Caco-2 (cell line): ENCODE data around the gene PBLD. TPM values are rescaled to one million over a fixed set of nuclear protein-coding genes. Genes with fewer than 3 reads are reported as not detected.
"Not testable (repeated sequence)": the region's sequence is repeated elsewhere in the genome, so short reads cannot be mapped to it uniquely, and the experiment has no call there.

Source experiments
- BruUV-seq: library from RNA; stranded (reverse); fragments of 400-500 nt; replicated peaks from 2 replicates; lab custom pipeline; 2021; lab: Mats Ljungman, UMichigan
- CTCF ChIA-PET: fragments of 300-600 bp; sonication (Branson Sonifier 250); formaldehyde crosslinking; loops from one replicate; lab custom pipeline; 2022; ENCODE audit warnings: antibody characterized with exemption; lab: Charles Lee
- POLR2A ChIA-PET: fragments of 300-600 bp; sonication (Branson Sonifier 250); formaldehyde crosslinking; loops from one replicate; lab custom pipeline; 2022; ENCODE audit warnings: antibody characterized with exemption; lab: Charles Lee
- DNase-seq, 2 experiments: peaks; one replicate each; pipeline versions ENCODE4 v3.0.0 to v3.0.0-alpha.2; 2020 to 2022
- H3K27me3 ChIP-seq: replicated peaks from 2 replicates; pipeline ENCODE4 v1.6.0; 2011; ENCODE audit warnings: low read length; ENCODE audit not compliant: control insufficient read depth, insufficient read depth
- H3K36me3 ChIP-seq: 2 replicates; pipeline ENCODE4 v1.5.1; 2011; ENCODE audit warnings: low read length; ENCODE audit not compliant: control insufficient read depth, insufficient read depth
- H3K4me1 ChIP-seq: fragments of 250-450 bp; sonication (Bioruptor Pico); 2 replicates; pipeline ENCODE4 v1.5.1; 2020; ENCODE audit warnings: mild to moderate bottlenecking
- H3K4me3 ChIP-seq: 2 replicates; pipeline ENCODE4 v1.5.1; 2011; ENCODE audit warnings: low read depth, mild to moderate bottlenecking, control low read depth, low read length
- H3K9me3 ChIP-seq: fragments of 250-450 bp; sonication (Bioruptor Pico); 2 replicates; pipeline ENCODE4 v1.5.1; 2020; ENCODE audit warnings: mild to moderate bottlenecking, moderate library complexity
- H3K27ac Mint-ChIP-seq: one replicate; pipeline ENCODE4 v1.8.0; 2022; ENCODE audit warnings: mixed read lengths; ENCODE audit not compliant: unreplicated experiment
- H3K27me3 Mint-ChIP-seq: one replicate; pipeline ENCODE4 v1.8.0; 2022; ENCODE audit warnings: mixed read lengths; ENCODE audit not compliant: insufficient read depth, unreplicated experiment
- H3K36me3 Mint-ChIP-seq: one replicate; pipeline ENCODE4 v1.8.0; 2022; ENCODE audit warnings: mild to moderate bottlenecking, mixed read lengths; ENCODE audit not compliant: insufficient read depth, unreplicated experiment
- H3K4me1 Mint-ChIP-seq: one replicate; pipeline ENCODE4 v1.8.0; 2022; ENCODE audit warnings: low read depth, mixed read lengths; ENCODE audit not compliant: unreplicated experiment
- H3K4me3 Mint-ChIP-seq: one replicate; pipeline ENCODE4 v1.8.0; 2022; ENCODE audit warnings: mild to moderate bottlenecking, moderate library complexity, mixed read lengths; ENCODE audit not compliant: unreplicated experiment
- H3K9me3 Mint-ChIP-seq: one replicate; pipeline ENCODE4 v1.8.0; 2022; ENCODE audit warnings: mixed read lengths; ENCODE audit not compliant: unreplicated experiment
- CTCF ChIP-seq, 2 experiments: fragments of 200-600 bp in 1 of 2; IDR thresholded peaks; 1 replicate in 1 of 2; 2 replicates in 1 of 2; pipeline versions ENCODE4 v1.5.1 to v1.8.0; 2011 to 2022; ENCODE audit warnings: antibody characterized with exemption in 1 of 2, control low read depth in 1 of 2, inconsistent platforms in 1 of 2, low read depth in 1 of 2, low read length in 1 of 2, mild to moderate bottlenecking in 1 of 2, moderate library complexity in 1 of 2; ENCODE audit not compliant: insufficient read depth in 1 of 2, severe bottlenecking in 1 of 2, unreplicated experiment in 1 of 2
- intact Hi-C: fragments of 100-400 bp; cut with micrococcal nuclease; formaldehyde crosslinking; loops from one replicate; pipeline ENCODE4 v1.10.0; 2022; ENCODE audit not compliant: unreplicated experiment
- total RNA-seq: library from RNA; stranded (reverse); gene quantifications from 2 replicates; pipeline ENCODE4 v1.2.3, GENCODE V29; 2022

The PBLD gene
- total RNA-seq, 1 experiment from 2014 or later, result 15.3 TPM

DNA sequence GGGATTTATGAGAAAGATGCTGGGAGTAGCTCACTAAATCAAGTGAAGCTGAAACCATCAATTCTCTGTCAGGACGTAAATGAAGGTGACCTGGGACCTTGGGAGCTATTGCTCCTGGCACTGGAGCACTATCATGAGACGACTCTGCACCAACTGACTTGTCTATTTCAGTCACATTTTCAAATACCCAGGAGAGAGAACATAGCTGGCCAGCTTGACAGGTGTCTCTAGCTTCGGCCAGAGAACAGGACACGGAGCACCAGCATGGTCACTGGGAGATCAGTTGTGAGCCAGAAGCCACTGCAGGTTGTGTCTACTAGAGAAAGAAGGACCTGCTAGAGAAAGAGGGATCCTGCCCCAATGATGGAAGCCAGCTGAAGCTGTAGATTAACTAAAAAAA lies 83.4 kb downstream of the PBLD start:
- H3K36me3 Mint-ChIP-seq, result no peaks in the 10 kb centered on the region
- ChIA-PET POLR2A (interaction anchor here (0.7 kb wide), 2 partner anchors 18 to 296 kb away, joined by 4 to 10 read pairs; no protein-coding TSS in a partner anchor), CTCF (interaction anchor here (0.5 kb wide), 1 partner anchor 164 kb away, joined by 3 read pairs; no protein-coding TSS in a partner anchor)
- DNase-seq, result no peak
- BruUV-seq, result no TSS peak
- H3K27ac Mint-ChIP-seq, result no peak overlapping the region
- peaks cover 2% of the 10 kb centered on the region for H3K27me3 Mint-ChIP-seq
- no peak for TF ChIP-seq CTCF (IDR thresholded peaks at IDR 0.05; ENCODE audit: insufficient read depth in 1 of 2, low read depth in 1 of 2, low read length in 1 of 2, severe bottlenecking in 1 of 2, unreplicated experiment in 1 of 2)
- no peaks in the 10 kb centered on the region for H3K9me3 Mint-ChIP-seq
- Histone ChIP-seq H3K27me3 (no peaks in the 10 kb centered on the region), H3K36me3 (no peaks in the 10 kb centered on the region), H3K9me3 (no peaks in the 10 kb centered on the region), H3K4me1 (no peaks in the 10 kb centered on the region), H3K4me3 (no peak overlapping the region)
- no peak overlapping the region for H3K4me3 Mint-ChIP-seq
- no peaks in the 10 kb centered on the region for H3K4me1 Mint-ChIP-seq
- intact Hi-C loops, result no loop called here

DNA sequence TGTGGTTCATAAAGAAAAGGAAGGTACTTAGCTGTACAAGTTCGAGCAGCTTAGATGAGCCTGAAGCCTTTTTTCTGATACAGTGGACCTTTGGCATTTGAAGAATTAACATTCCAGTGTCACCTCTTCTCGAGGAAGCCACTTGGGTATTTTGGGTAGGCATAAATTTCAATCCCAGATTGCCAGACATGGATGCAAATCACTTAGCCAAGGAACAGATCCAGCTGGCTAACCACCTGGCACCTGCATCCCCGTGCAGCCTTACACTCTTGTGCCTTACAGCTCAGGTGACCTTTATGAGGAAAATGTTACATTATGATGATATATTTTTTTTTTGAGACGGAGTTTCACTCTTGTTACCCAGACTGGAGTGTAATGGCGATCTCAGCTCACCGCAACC lies 84.8 kb downstream of the PBLD start:
- ChIA-PET POLR2A (no interaction called here), CTCF (no interaction called here)
- no peak overlapping the region for H3K27ac Mint-ChIP-seq
- H3K9me3 ChIP-seq, result no peaks in the 10 kb centered on the region
- H3K4me1 ChIP-seq, result no peaks in the 10 kb centered on the region
- H3K36me3 ChIP-seq, result no peaks in the 10 kb centered on the region
- no peaks in the 10 kb centered on the region for H3K36me3 Mint-ChIP-seq
- no TSS peak for BruUV-seq
- intact Hi-C loops, result no loop called here
- no peak for TF ChIP-seq CTCF (IDR thresholded peaks at IDR 0.05; ENCODE audit: insufficient read depth in 1 of 2, low read depth in 1 of 2, low read length in 1 of 2, severe bottlenecking in 1 of 2, unreplicated experiment in 1 of 2)
- H3K4me3 Mint-ChIP-seq, result no peak overlapping the region
- H3K4me1 Mint-ChIP-seq, result no peaks in the 10 kb centered on the region
- no peak for DNase-seq
- H3K27me3 ChIP-seq, result no peaks in the 10 kb centered on the region; the same call in 1 of the 2 replicates
- no peaks in the 10 kb centered on the region for H3K9me3 Mint-ChIP-seq
- peaks cover 2% of the 10 kb centered on the region for H3K27me3 Mint-ChIP-seq
- no peak overlapping the region for H3K4me3 ChIP-seq

- POLR2A ChIA-PET, intact Hi-C loops: not testable (repeated sequence)
Measured at GRCh38 chr10:68246397-68246796, 86.3 kb downstream of the PBLD start.

GRCh38 chr10:68242051-68242450 lies 90.7 kb downstream of the PBLD start:
- CTCF ChIA-PET, result no interaction called here
- no peak overlapping the region for H3K27ac Mint-ChIP-seq
- POLR2A ChIA-PET, result no interaction called here
- H3K36me3 ChIP-seq, result no peaks in the 10 kb centered on the region
- no peaks in the 10 kb centered on the region for H3K36me3 Mint-ChIP-seq
- intact Hi-C loops, result no loop called here
- H3K4me1 Mint-ChIP-seq, result no peaks in the 10 kb centered on the region
- H3K27me3 Mint-ChIP-seq, result no peaks in the 10 kb centered on the region
- no peak overlapping the region for H3K4me3 Mint-ChIP-seq
- BruUV-seq, result no TSS peak
- no peaks in the 10 kb centered on the region for H3K9me3 Mint-ChIP-seq
- no peaks in the 10 kb centered on the region; the same call in 1 of the 2 replicates for H3K27me3 ChIP-seq
- H3K4me3 ChIP-seq, result no peak overlapping the region
- H3K4me1 ChIP-seq, result no peaks in the 10 kb centered on the region
- no peak for TF ChIP-seq CTCF (IDR thresholded peaks at IDR 0.05; ENCODE audit: insufficient read depth in 1 of 2, low read depth in 1 of 2, low read length in 1 of 2, severe bottlenecking in 1 of 2, unreplicated experiment in 1 of 2)
- DNase-seq, result no peak
- H3K9me3 ChIP-seq, result no peaks in the 10 kb centered on the region

More at GRCh38 chr10:68246397-68246796, 86.3 kb downstream of the PBLD start:
- DNase-seq, H3K4me1 ChIP-seq, H3K4me3 Mint-ChIP-seq, H3K9me3 Mint-ChIP-seq, BruUV-seq, H3K36me3 Mint-ChIP-seq, H3K4me3 ChIP-seq, H3K9me3 ChIP-seq, CTCF ChIA-PET, H3K27ac Mint-ChIP-seq, H3K4me1 Mint-ChIP-seq, H3K27me3 Mint-ChIP-seq, H3K36me3 ChIP-seq, H3K27me3 ChIP-seq: not testable (repeated sequence)
